HG03108 (cell line): ENCODE data around the gene WNT5A.

Experiments
- ATAC-seq: cut with Tn5 transposase; IDR thresholded peaks from one replicate; pipeline ENCODE4 v1.9.1; 2021; ENCODE audit warnings: moderate library complexity; ENCODE audit not compliant: unreplicated experiment

The WNT5A gene

GRCh38 chr3:55453886-55454496, 33.1 kb downstream of the WNT5A start:
- no peak for ATAC-seq

- ATAC-seq: no peak
Observed at GRCh38 chr3:55452886-55453285, 34.2 kb downstream of the WNT5A start.

GRCh38 chr3:55449527-55449926, 37.6 kb downstream of the WNT5A start:
- no peak for ATAC-seq

- no peak for ATAC-seq
Observed at GRCh38 chr3:55446850-55447249, 40.3 kb downstream of the WNT5A start.

- ATAC-seq: no peak
Observed at GRCh38 chr3:55445551-55445950, 41.6 kb downstream of the WNT5A start.

- ATAC-seq: no peak
Observed at GRCh38 chr3:55443346-55443745, 43.8 kb downstream of the WNT5A start.

- no peak for ATAC-seq
Observed at GRCh38 chr3:55442861-55443260, 44.2 kb downstream of the WNT5A start.

GRCh38 chr3:55441499-55441898, 45.6 kb downstream of the WNT5A start:
- no peak for ATAC-seq

- no peak for ATAC-seq
Observed at GRCh38 chr3:55440104-55440708, 46.9 kb downstream of the WNT5A start.

- ATAC-seq: no peak
Observed at GRCh38 chr3:55439657-55440056, 47.4 kb downstream of the WNT5A start.

GRCh38 chr3:55436644-55437043, 50.5 kb downstream of the WNT5A start:
- no peak for ATAC-seq

GRCh38 chr3:55435491-55435890, 51.6 kb downstream of the WNT5A start:
- no peak for ATAC-seq

GRCh38 chr3:55434789-55435188, 52.3 kb downstream of the WNT5A start:
- no peak for ATAC-seq

- no peak for ATAC-seq
Observed at GRCh38 chr3:55431041-55431440, 56.1 kb downstream of the WNT5A start.

GRCh38 chr3:55427739-55428138, 59.4 kb downstream of the WNT5A start:
- no peak for ATAC-seq

- no peak for ATAC-seq
Observed at GRCh38 chr3:55426486-55426885, 60.6 kb downstream of the WNT5A start.

- no peak for ATAC-seq
Observed at GRCh38 chr3:55423782-55424181, 63.3 kb downstream of the WNT5A start.

- no peak for ATAC-seq
Observed at GRCh38 chr3:55417211-55417610, 69.9 kb downstream of the WNT5A start.

GRCh38 chr3:55416331-55416821, 70.7 kb downstream of the WNT5A start:
- ATAC-seq: no peak
